GM12878 (cell line): ENCODE results near the gene SLC25A42. TPM values are rescaled to one million over a fixed set of nuclear protein-coding genes. Genes with fewer than 3 reads are reported as not detected.

ENCODE experiments used
- ATAC-seq: fragments of 200-7000 bp; cut with Tn5 transposase; 3 replicates; pipeline ENCODE4 v1.9.1; 2020; ENCODE audit warnings: mild to moderate bottlenecking, moderate library complexity
- BruUV-seq: library from RNA; stranded (reverse); fragments of 400-500 nt; replicated peaks from 2 replicates; lab custom pipeline; 2021; lab: Mats Ljungman, UMichigan
- CTCF ChIA-PET: fragments of 300-600 bp; sonication (Branson Sonifier 250); formaldehyde crosslinking; extraction: SDS; loops from one replicate; lab custom pipeline; 2021; ENCODE audit warnings: inconsistent platforms; lab: Yijun Ruan, JAX
- POLR2A ChIA-PET: fragments of 350-600 bp; formaldehyde crosslinking; extraction: SDS; loops from one replicate; lab custom pipeline; 2021; ENCODE audit warnings: inconsistent platforms; lab: Charles Lee
- RAD21 ChIA-PET: fragments of 300-600 bp; sonication (Branson Sonifier 250); formaldehyde crosslinking; loops from one replicate; lab custom pipeline; 2023; ENCODE audit warnings: antibody characterized with exemption; ENCODE audit not compliant: unreplicated experiment; lab: Charles Lee
- SMC1A ChIA-PET: fragments of 300-600 bp; sonication (Branson Sonifier 250); formaldehyde crosslinking; loops from one replicate; lab custom pipeline; 2023; ENCODE audit not compliant: unreplicated experiment, uncharacterized antibody; lab: Charles Lee
- DNase-seq: peaks from one replicate; pipeline ENCODE4 v3.0.0-alpha.2; 2011; ENCODE audit warnings: low read depth, low spot score
- FAIRE-seq: peaks from 3 replicates; lab custom pipeline; 2011; peaks lifted over from hg19 to GRCh38; lab: Jason Lieb, UNC
- H2AFZ ChIP-seq: 2 replicates; pipeline ENCODE4 v1.6.0; 2011; ENCODE audit warnings: low read depth, low read length, control low read depth; ENCODE audit not compliant: control insufficient read depth
- H3K27ac ChIP-seq: 2 replicates; pipeline ENCODE4 v1.5.1; 2011; ENCODE audit warnings: control low read depth; ENCODE audit not compliant: control insufficient read depth, insufficient read depth
- H3K27me3 ChIP-seq, 2 experiments: replicated peaks in 1 of 2; 2 replicates each; pipeline versions ENCODE4 v1.6.0 to v1.6.1; 2011; ENCODE audit warnings: low read length in 1 of 2; ENCODE audit not compliant: control insufficient read depth in 2 of 2, insufficient read depth in 2 of 2
- H3K36me3 ChIP-seq, 2 experiments: 2 replicates each; pipeline ENCODE4 v1.5.1; 2011; ENCODE audit warnings: low read length in 1 of 2; ENCODE audit not compliant: control insufficient read depth in 2 of 2, insufficient read depth in 2 of 2
- H3K4me1 ChIP-seq: 2 replicates; pipeline ENCODE4 v1.6.1; 2011; ENCODE audit warnings: mild to moderate bottlenecking, low read length, moderate library complexity, mixed read lengths; ENCODE audit not compliant: control insufficient read depth, insufficient read depth
- H3K4me2 ChIP-seq: 2 replicates; pipeline ENCODE4 v1.6.0; 2011; ENCODE audit warnings: control low read depth; ENCODE audit not compliant: control insufficient read depth, insufficient read depth
- H3K4me3 ChIP-seq: fragments of 200-600 bp; sonication (generic); 2 replicates; pipeline ENCODE4 v1.5.1; 2016
- H3K79me2 ChIP-seq: 2 replicates; pipeline ENCODE4 v1.6.0; 2011; ENCODE audit warnings: low read length; ENCODE audit not compliant: control insufficient read depth, insufficient read depth
- H3K9ac ChIP-seq: 2 replicates; pipeline ENCODE4 v1.8.0; 2011; ENCODE audit warnings: low read length, control low read depth, mixed read lengths; ENCODE audit not compliant: control insufficient read depth, insufficient read depth
- H3K9me3 ChIP-seq: replicated peaks from 3 replicates; pipeline ENCODE4 v1.5.1; 2011; ENCODE audit warnings: mild to moderate bottlenecking, low read length; ENCODE audit not compliant: control insufficient read depth, insufficient read depth
- H4K20me1 ChIP-seq: 2 replicates; pipeline ENCODE4 v1.6.0; 2011; ENCODE audit not compliant: control insufficient read depth, insufficient read depth
- BACH1 ChIP-seq: fragments of 450-650 bp; IDR thresholded peaks from 2 replicates; pipeline ENCODE4 v1.6.1; 2017; ENCODE audit warnings: mild to moderate bottlenecking, borderline replicate concordance
- CEBPZ ChIP-seq: fragments of 150-350 bp; IDR thresholded peaks from 2 replicates; pipeline ENCODE4 v1.6.1; 2016; ENCODE audit warnings: low read depth, low read length
- CTCF ChIP-seq, 3 experiments: IDR thresholded peaks in 2 of 3; conservative IDR thresholded peaks in 1 of 3; 2 replicates each; pipeline ENCODE4 v1.5.1; 2011; ENCODE audit warnings: low read depth in 3 of 3, low read length in 3 of 3, mild to moderate bottlenecking in 3 of 3, control low read depth in 2 of 3, moderate library complexity in 2 of 3, inconsistent platforms in 1 of 3, mixed read lengths in 1 of 3; ENCODE audit not compliant: control insufficient read depth in 2 of 3, insufficient read depth in 1 of 3; ENCODE audit errors: extremely low read depth in 1 of 3
- ETV6 ChIP-seq, 2 experiments: fragments of 450-650 bp in 1 of 2; IDR thresholded peaks in 1 of 2; conservative IDR thresholded peaks in 1 of 2; 2 replicates each; pipeline ENCODE4 v1.6.1; 2014; ENCODE audit warnings: antibody characterized with exemption in 1 of 2, borderline replicate concordance in 1 of 2, low read depth in 1 of 2, mild to moderate bottlenecking in 1 of 2, moderate library complexity in 1 of 2
- MAX ChIP-seq: IDR thresholded peaks from 2 replicates; pipeline ENCODE4 v1.6.1; 2012; ENCODE audit warnings: low read depth, low read length, improper control_type of control experiment
- PRDM15 ChIP-seq: fragments of 450-650 bp; formaldehyde crosslinking; IDR thresholded peaks from 2 replicates; pipeline ENCODE4 v1.4.0; 2020; ENCODE audit warnings: mild to moderate bottlenecking, moderate library complexity
- RBBP5 ChIP-seq: fragments of 200-600 bp; sonication (generic); conservative IDR thresholded peaks from 2 replicates; pipeline ENCODE4 v1.6.1; 2016
- RUNX3 ChIP-seq: IDR thresholded peaks from 2 replicates; pipeline ENCODE4 v1.6.1; 2012; ENCODE audit warnings: low read length, inconsistent platforms
- TBL1XR1 ChIP-seq: IDR thresholded peaks from 2 replicates; pipeline ENCODE4 v1.6.1; 2012; ENCODE audit warnings: low read depth, low read length, improper control_type of control experiment
- TCF7 ChIP-seq: IDR thresholded peaks from 2 replicates; pipeline ENCODE4 v1.6.1; 2014; ENCODE audit warnings: antibody characterized with exemption, borderline replicate concordance
- USF2 ChIP-seq: IDR thresholded peaks from 2 replicates; pipeline ENCODE4 v1.6.1; 2011; ENCODE audit warnings: low read depth, low read length, improper control_type of control experiment, borderline replicate concordance
- WGBS: methylation state at CpG from one replicate; pipeline ENCODE4 v1.1.6; 2016; ENCODE audit warnings: low lambda C conversion rate; ENCODE audit not compliant: insufficient replicate concordance, insufficient coverage; ENCODE audit errors: missing lambda C conversion rate; 5-methylcytosine and 5-hydroxymethylcytosine counted together
- in situ Hi-C: fragments of 300-500 bp; cut with MboI; formaldehyde crosslinking; loops from 9 replicates; pipeline ENCODE4 v1.14.3; 2018; ENCODE audit warnings: mixed read lengths
- intact Hi-C: fragments of 100-400 bp; cut with micrococcal nuclease; formaldehyde crosslinking; loops from one replicate; pipeline ENCODE4 v1.14.2; 2022; ENCODE audit not compliant: unreplicated experiment
- polyA plus RNA-seq, 11 experiments: library from polyadenylated mRNA; depleted of rRNA in 4 of 11; unstranded in 6 of 11; stranded (reverse) in 5 of 11; fragments of >200 nt; fragmentation: Nextera tagmentation in 4 of 11; fragmentation: Illumina TruSeq in 1 of 11; extraction: Ambion mirVana in 4 of 11; extraction: Trizol in 1 of 11; gene quantifications; 1 replicate in 1 of 11; 2 replicates in 10 of 11; pipeline versions ENCODE4 v1.2.1 to v1.2.3, GENCODE V29; 2011 to 2016; ENCODE audit warnings: inconsistent platforms in 2 of 11, missing spikeins in 2 of 11, low read depth in 1 of 11
- total RNA-seq, 4 experiments: library from RNA; depleted of rRNA in 3 of 4; stranded (reverse); fragments of >200 nt in 3 of 4; fragmentation: Illumina TruSeq in 1 of 4; extraction: Trizol in 1 of 4; gene quantifications; 2 replicates each; pipeline versions ENCODE4 v1.2.1 to v1.2.3, GENCODE V29; 2013 to 2021

The SLC25A42 gene
- total and polyA plus RNA-seq, 10 of the 15 experiments (the other 5 are each of a cell fraction or from before 2014, with no cell fraction given) = 0.24 to 19.2 (median 9.6) TPM

GRCh38 chr19:19064098-19064722 lies 416 bp downstream of the SLC25A42 start:
- peaks cover 2 to 4% of the 10 kb centered on the region in 2 experiments; a peak in 3 of 4 replicates for H3K36me3 ChIP-seq
- ChIA-PET POLR2A (interaction anchor here (1.0 to 1.9 kb wide), 2 partner anchors 105 to 145 kb away, joined by 4 to 6 read pairs; partner anchors contain the start of genes COPE, DDX49 and MEF2B), RAD21 (interaction anchor here (1.4 kb wide), 1 partner anchor 110 kb away, joined by 6 read pairs; no protein-coding TSS in a partner anchor), SMC1A (interaction anchor here (0.6 kb wide), 1 partner anchor 66 kb away, joined by 4 read pairs; no protein-coding TSS in a partner anchor), CTCF (interaction anchor here (1.8 kb wide), 2 partner anchors 52 to 110 kb away, joined by 5 to 9 read pairs; no protein-coding TSS in a partner anchor)
- H3K4me3 ChIP-seq = peak overlapping the region; percentile 95
- peak overlapping the region; percentile 85; the same call in 1 of the 2 replicates for H2AFZ ChIP-seq
- no peaks in the 10 kb centered on the region for H3K9me3 ChIP-seq
- peak overlapping the region; percentile 94 for H3K4me2 ChIP-seq
- peak overlapping the region; percentile 89 for H3K9ac ChIP-seq
- intact Hi-C loops (no loop called here), in situ Hi-C loops (no loop called here)
- DNase-seq = no peak
- no peak for FAIRE-seq
- no TSS peak for BruUV-seq
- peaks cover 26% of the 10 kb centered on the region for H3K79me2 ChIP-seq
- no peaks in the 10 kb centered on the region for H3K27me3 ChIP-seq
- peaks cover 21% of the 10 kb centered on the region for H3K4me1 ChIP-seq
- H4K20me1 ChIP-seq = no peaks in the 10 kb centered on the region
- no peak; the same call in 2 of the 3 replicates for ATAC-seq
- H3K27ac ChIP-seq = peak overlapping the region; percentile 89
- 4% methylated on average over 23 of the region's 29 CpGs for WGBS
- peak in 2 of 3 experiments; percentile 40 to 41; a peak in 4 of 6 replicates for TF ChIP-seq CTCF (IDR thresholded peaks at IDR 0.05 in 2 of 3, conservative IDR thresholded peaks at IDR 0.05 in 1 of 3; ENCODE audit: control insufficient read depth in 2 of 3, extremely low read depth in 1 of 3, insufficient read depth in 1 of 3, low read depth in 3 of 3, low read length in 3 of 3)
- TF ChIP-seq RUNX3 = peak; percentile 39; the same call in 1 of the 2 replicates
- no peak; the same call in 1 of the 2 replicates for TF ChIP-seq MAX
- TF ChIP-seq TBL1XR1 = no peak
- peak; percentile 78; the same call in 1 of the 2 replicates for TF ChIP-seq BACH1
- TF ChIP-seq PRDM15 (CRISPR knock-in tag) = no peak
- TF ChIP-seq CEBPZ = no peak
- TF ChIP-seq TCF7 = no peak
- no peak for TF ChIP-seq USF2
- TF ChIP-seq ETV6 (conservative IDR thresholded peaks at IDR 0.05 in 1 of 2, IDR thresholded peaks at IDR 0.05 in 1 of 2; ENCODE audit: borderline replicate concordance in 1 of 2, low read depth in 1 of 2) = no peak
- TF ChIP-seq RBBP5 = no peak
